OCI-LY3 (cell line): ENCODE data around the gene COMMD3.

Source experiments
- EZH2phosphoT487 ChIP-seq: fragments of 200-600 bp; shearing (Covaris generic); IDR thresholded peaks from 2 replicates; pipeline ENCODE4 v1.6.1; 2018; ENCODE audit warnings: antibody characterized with exemption, mixed run types, low read depth
- TF ChIP-seq, protein P1 (sequence below): fragments of 200-600, 300-600 bp; sonication (generic); IDR thresholded peaks from 2 replicates; pipeline ENCODE4 v1.5.1; 2014; ENCODE audit warnings: antibody characterized with exemption, low read length, low read depth

DNA sequence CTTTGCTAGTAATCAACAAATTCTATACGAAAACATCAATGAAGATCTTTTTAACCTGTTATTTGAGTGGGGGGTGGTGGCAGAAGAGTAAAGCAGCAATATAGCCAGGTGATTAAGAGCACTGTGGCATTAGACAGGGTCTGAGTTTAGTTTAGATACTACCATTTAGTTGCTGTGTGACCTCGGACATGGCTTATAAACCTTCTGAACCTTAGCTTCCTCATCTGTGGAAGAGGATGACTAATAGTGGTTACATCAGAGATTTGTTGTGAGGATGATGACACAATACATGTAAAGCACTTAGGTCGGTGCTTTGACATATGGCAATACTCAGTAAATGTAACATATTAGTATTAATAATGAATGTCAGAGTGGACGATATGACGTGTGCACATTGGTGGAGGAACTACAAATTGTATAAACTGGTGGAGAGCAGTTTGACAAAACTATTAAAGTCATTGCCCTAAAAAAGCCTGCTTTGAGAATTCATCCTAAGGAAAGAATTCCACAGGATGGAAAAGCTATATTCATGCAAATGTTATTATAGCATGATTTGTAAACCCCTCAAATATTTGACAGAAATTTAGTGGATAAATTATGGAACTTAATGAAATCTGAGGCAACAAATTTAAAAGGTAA is 53.4 kb downstream of the COMMD3 start:
- TF ChIP-seq, protein P1, sequence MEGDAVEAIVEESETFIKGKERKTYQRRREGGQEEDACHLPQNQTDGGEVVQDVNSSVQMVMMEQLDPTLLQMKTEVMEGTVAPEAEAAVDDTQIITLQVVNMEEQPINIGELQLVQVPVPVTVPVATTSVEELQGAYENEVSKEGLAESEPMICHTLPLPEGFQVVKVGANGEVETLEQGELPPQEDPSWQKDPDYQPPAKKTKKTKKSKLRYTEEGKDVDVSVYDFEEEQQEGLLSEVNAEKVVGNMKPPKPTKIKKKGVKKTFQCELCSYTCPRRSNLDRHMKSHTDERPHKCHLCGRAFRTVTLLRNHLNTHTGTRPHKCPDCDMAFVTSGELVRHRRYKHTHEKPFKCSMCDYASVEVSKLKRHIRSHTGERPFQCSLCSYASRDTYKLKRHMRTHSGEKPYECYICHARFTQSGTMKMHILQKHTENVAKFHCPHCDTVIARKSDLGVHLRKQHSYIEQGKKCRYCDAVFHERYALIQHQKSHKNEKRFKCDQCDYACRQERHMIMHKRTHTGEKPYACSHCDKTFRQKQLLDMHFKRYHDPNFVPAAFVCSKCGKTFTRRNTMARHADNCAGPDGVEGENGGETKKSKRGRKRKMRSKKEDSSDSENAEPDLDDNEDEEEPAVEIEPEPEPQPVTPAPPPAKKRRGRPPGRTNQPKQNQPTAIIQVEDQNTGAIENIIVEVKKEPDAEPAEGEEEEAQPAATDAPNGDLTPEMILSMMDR, result no peak
- no peak for TF ChIP-seq EZH2phosphoT487
